ENCODE data around the gene TPH1.

- TF ChIP-seq, protein P1, sequence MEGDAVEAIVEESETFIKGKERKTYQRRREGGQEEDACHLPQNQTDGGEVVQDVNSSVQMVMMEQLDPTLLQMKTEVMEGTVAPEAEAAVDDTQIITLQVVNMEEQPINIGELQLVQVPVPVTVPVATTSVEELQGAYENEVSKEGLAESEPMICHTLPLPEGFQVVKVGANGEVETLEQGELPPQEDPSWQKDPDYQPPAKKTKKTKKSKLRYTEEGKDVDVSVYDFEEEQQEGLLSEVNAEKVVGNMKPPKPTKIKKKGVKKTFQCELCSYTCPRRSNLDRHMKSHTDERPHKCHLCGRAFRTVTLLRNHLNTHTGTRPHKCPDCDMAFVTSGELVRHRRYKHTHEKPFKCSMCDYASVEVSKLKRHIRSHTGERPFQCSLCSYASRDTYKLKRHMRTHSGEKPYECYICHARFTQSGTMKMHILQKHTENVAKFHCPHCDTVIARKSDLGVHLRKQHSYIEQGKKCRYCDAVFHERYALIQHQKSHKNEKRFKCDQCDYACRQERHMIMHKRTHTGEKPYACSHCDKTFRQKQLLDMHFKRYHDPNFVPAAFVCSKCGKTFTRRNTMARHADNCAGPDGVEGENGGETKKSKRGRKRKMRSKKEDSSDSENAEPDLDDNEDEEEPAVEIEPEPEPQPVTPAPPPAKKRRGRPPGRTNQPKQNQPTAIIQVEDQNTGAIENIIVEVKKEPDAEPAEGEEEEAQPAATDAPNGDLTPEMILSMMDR (IDR thresholded peaks at IDR 0.05; ENCODE audit: control extremely low read depth in 1 of 3, insufficient read depth in 1 of 3, low read depth in 1 of 3, low read length in 3 of 3): no peak
- TF ChIP-seq KDM1A (IDR thresholded peaks at IDR 0.05; ENCODE audit: borderline replicate concordance, low read length) (no peak), SP2 (IDR thresholded peaks at IDR 0.05; ENCODE audit: low read length) (no peak)
These were observed 20.6 kb upstream of the TPH1 start for GRCh38 chr11:18066626-18067025.
